Breast epithelium (tissue), 4 donors: ENCODE data around the gene CLTC. TPM values are rescaled to one million over a fixed set of nuclear protein-coding genes. Genes with fewer than 3 reads are reported as not detected.

ENCODE experiments used
- DNase-seq, 2 donors: peaks; one replicate each; pipeline ENCODE4 v3.0.0-alpha.2; 2019; ENCODE audit warnings: low spot score in 2 of 2
- H3K27ac ChIP-seq, 2 donors: fragments of 200-600 bp; sonication (generic) in 1 of 2; one replicate each; pipeline ENCODE4 v1.5.1; 2016 to 2019; ENCODE audit warnings: mild to moderate bottlenecking in 1 of 2
- H3K27me3 ChIP-seq, 2 donors: fragments of 200-600 bp; sonication (generic) in 1 of 2; one replicate each; pipeline versions ENCODE4 v1.5.1 to v1.6.0; 2017 to 2019; ENCODE audit warnings: control low read depth in 1 of 2, mild to moderate bottlenecking in 1 of 2
- H3K36me3 ChIP-seq: fragments of 200-600 bp; one replicate; pipeline ENCODE4 v1.5.1; 2019
- H3K4me1 ChIP-seq, 2 donors: fragments of 200-600 bp; sonication (generic); one replicate each; pipeline ENCODE4 v1.5.1; 2016 to 2019; ENCODE audit warnings: control low read depth in 1 of 2
- H3K4me3 ChIP-seq, 3 donors: fragments of 200-600 bp; sonication (generic); 1 replicate in 2 of 3; 2 replicates in 1 of 3; pipeline ENCODE4 v1.5.1; 2016 to 2019; ENCODE audit warnings: mild to moderate bottlenecking in 3 of 3, moderate library complexity in 2 of 3
- H3K9me3 ChIP-seq, 2 donors: fragments of 200-600 bp; sonication (generic) in 1 of 2; one replicate each; pipeline ENCODE4 v1.5.1; 2016 to 2019; ENCODE audit warnings: control low read depth in 1 of 2
- CTCF ChIP-seq, 3 donors: fragments of 450-650 bp; IDR thresholded peaks; one replicate each; pipeline ENCODE4 v1.5.1; 2016 to 2017; ENCODE audit warnings: antibody characterized with exemption in 3 of 3, mild to moderate bottlenecking in 3 of 3, moderate library complexity in 3 of 3
- POLR2A ChIP-seq: fragments of 450-650 bp; IDR thresholded peaks from one replicate; pipeline ENCODE4 v1.6.1; 2016; ENCODE audit warnings: antibody characterized with exemption, mild to moderate bottlenecking, moderate library complexity
- POLR2AphosphoS5 ChIP-seq, 3 donors: sonication (generic); formaldehyde crosslinking; IDR thresholded peaks; one replicate each; pipeline ENCODE4 v1.6.1; 2017; ENCODE audit warnings: antibody characterized with exemption in 3 of 3
- intact Hi-C: fragments of 100-400 bp; cut with DNase I; formaldehyde crosslinking; loops from one replicate; pipeline ENCODE4 v1.15.1; 2023; ENCODE audit warnings: low total_unique reads
- total RNA-seq, 3 donors: library from RNA; depleted of rRNA; stranded (reverse); fragments of >200 nt; gene quantifications; one replicate each; pipeline ENCODE4 v1.1.0, GENCODE V29; 2016

Gene CLTC
- total RNA-seq, 3 donors from 2014 or later: 199 to 231 (median 213) TPM

GRCh38 chr17:59730268-59730834 lies 110.7 kb downstream of the CLTC start:
- TF ChIP-seq POLR2AphosphoS5 (IDR thresholded peaks at IDR 0.05) (no peak), POLR2A (no peak), CTCF (IDR thresholded peaks at IDR 0.05) (no peak)
- no peaks in the 10 kb centered on the region for H3K9me3 ChIP-seq
- H3K36me3 ChIP-seq: no peaks in the 10 kb centered on the region
- no peak for DNase-seq
- H3K4me1 ChIP-seq: peaks cover 0 to 1% of the 10 kb centered on the region in 2 donors
- H3K4me3 ChIP-seq: no peak overlapping the region
- intact Hi-C loops: no loop called here
- no peak overlapping the region for H3K27ac ChIP-seq
- H3K27me3 ChIP-seq: no peaks in the 10 kb centered on the region

- H3K9me3 ChIP-seq: no peaks in the 10 kb centered on the region
- no peak overlapping the region for H3K27ac ChIP-seq
- H3K4me1 ChIP-seq: no peaks in the 10 kb centered on the region
- no peaks in the 10 kb centered on the region for H3K36me3 ChIP-seq
- no peaks in the 10 kb centered on the region for H3K27me3 ChIP-seq
- H3K4me3 ChIP-seq: no peak overlapping the region
- no peak for DNase-seq
- intact Hi-C loops: no loop called here
- TF ChIP-seq POLR2AphosphoS5 (IDR thresholded peaks at IDR 0.05) (no peak), POLR2A (no peak), CTCF (IDR thresholded peaks at IDR 0.05) (no peak)
These were observed 114.0 kb downstream of the CLTC start for GRCh38 chr17:59733697-59734096.

GRCh38 chr17:59734226-59734625 lies 114.5 kb downstream of the CLTC start:
- no peak for TF ChIP-seq POLR2AphosphoS5 (IDR thresholded peaks at IDR 0.05)
- TF ChIP-seq CTCF (IDR thresholded peaks at IDR 0.05): no peak
- no peak for TF ChIP-seq POLR2A
- no peaks in the 10 kb centered on the region for H3K9me3 ChIP-seq
- H3K4me3 ChIP-seq: no peak overlapping the region
- no peaks in the 10 kb centered on the region for H3K36me3 ChIP-seq
- DNase-seq: no peak
- intact Hi-C loops: no loop called here
- no peaks in the 10 kb centered on the region for H3K4me1 ChIP-seq
- no peak overlapping the region for H3K27ac ChIP-seq
- no peaks in the 10 kb centered on the region for H3K27me3 ChIP-seq

GRCh38 chr17:59737324-59737723 lies 117.6 kb downstream of the CLTC start:
- DNase-seq: no peak
- H3K36me3 ChIP-seq: no peaks in the 10 kb centered on the region
- H3K27ac ChIP-seq: no peak overlapping the region
- H3K9me3 ChIP-seq: no peaks in the 10 kb centered on the region
- intact Hi-C loops: no loop called here
- TF ChIP-seq CTCF (IDR thresholded peaks at IDR 0.05): no peak
- H3K27me3 ChIP-seq: no peaks in the 10 kb centered on the region
- H3K4me3 ChIP-seq: no peak overlapping the region
- no peaks in the 10 kb centered on the region for H3K4me1 ChIP-seq

- TF ChIP-seq POLR2A (no peak), POLR2AphosphoS5 (IDR thresholded peaks at IDR 0.05) (no peak), CTCF (IDR thresholded peaks at IDR 0.05) (no peak)
- intact Hi-C loops: no loop called here
- no peak overlapping the region for H3K4me3 ChIP-seq
- H3K36me3 ChIP-seq: no peaks in the 10 kb centered on the region
- H3K27ac ChIP-seq: no peak overlapping the region
- H3K9me3 ChIP-seq: peaks cover 0 to 4% of the 10 kb centered on the region in 2 donors
- no peaks in the 10 kb centered on the region for H3K27me3 ChIP-seq
- DNase-seq: no peak
- no peaks in the 10 kb centered on the region for H3K4me1 ChIP-seq
These were observed 124.1 kb downstream of the CLTC start for GRCh38 chr17:59743842-59744241.
